H1 (cell line): ENCODE measurements around the gene JMJD1C. TPM values are rescaled to one million over a fixed set of nuclear protein-coding genes. Genes with fewer than 3 reads are reported as not detected.
"Not testable (repeated sequence)": the region's sequence is repeated elsewhere in the genome, so short reads cannot be mapped to it uniquely, and the experiment has no call there.

ENCODE experiments used
- CTCF ChIA-PET: fragments of 300-600 bp; sonication (Branson Sonifier 250); formaldehyde crosslinking; loops from one replicate; lab custom pipeline; 2021; ENCODE audit not compliant: partially characterized antibody; lab: Charles Lee
- POLR2A ChIA-PET: fragments of 300-600 bp; sonication (Branson Sonifier 250); formaldehyde crosslinking; loops from one replicate; lab custom pipeline; 2021; ENCODE audit warnings: inconsistent platforms; ENCODE audit not compliant: partially characterized antibody; lab: Charles Lee
- DNase-seq, 2 experiments: peaks; one replicate each; pipeline versions ENCODE4 v3.0.0 to v3.0.0-alpha.2; 2010 to 2022; ENCODE audit warnings: low spot score in 2 of 2, low read depth in 1 of 2, mixed read lengths in 1 of 2
- FAIRE-seq: peaks from 2 replicates; lab custom pipeline; 2011; peaks lifted over from hg19 to GRCh38; lab: Jason Lieb, UNC
- H2AFZ ChIP-seq: 2 replicates; pipeline ENCODE4 v1.8.1; 2012; ENCODE audit warnings: low read length, inconsistent platforms
- H2AK5ac ChIP-seq: 2 replicates; pipeline ENCODE4 v1.6.1; 2013; ENCODE audit warnings: low read depth, low read length
- H2BK120ac ChIP-seq: replicated peaks from 2 replicates; pipeline ENCODE3; 2013; ENCODE audit warnings: low read depth, low read length, inconsistent platforms
- H2BK12ac ChIP-seq: 2 replicates; pipeline ENCODE4 v1.6.1; 2013; ENCODE audit warnings: low read depth, low read length
- H2BK15ac ChIP-seq: 2 replicates; pipeline ENCODE4 v1.6.1; 2013; ENCODE audit warnings: low read length
- H2BK20ac ChIP-seq: 2 replicates; pipeline ENCODE4 v1.6.1; 2013; ENCODE audit warnings: low read length
- H2BK5ac ChIP-seq: 2 replicates; pipeline ENCODE4 v1.6.1; 2013; ENCODE audit warnings: low read depth, low read length
- H3K14ac ChIP-seq: 2 replicates; pipeline ENCODE4 v1.6.1; 2013; ENCODE audit warnings: inconsistent platforms; ENCODE audit not compliant: insufficient read length
- H3K18ac ChIP-seq: 2 replicates; pipeline ENCODE4 v1.6.1; 2013; ENCODE audit warnings: low read length; ENCODE audit errors: extremely low read depth
- H3K23ac ChIP-seq: 2 replicates; pipeline ENCODE4 v1.6.1; 2013; ENCODE audit warnings: inconsistent platforms; ENCODE audit not compliant: insufficient read length
- H3K23me2 ChIP-seq: 2 replicates; pipeline ENCODE4 v1.6.1; 2013; ENCODE audit warnings: low read depth, low read length
- H3K27ac ChIP-seq: 2 replicates; pipeline ENCODE4 v1.6.1; 2011; ENCODE audit warnings: low read depth, low read length, inconsistent platforms
- H3K27me3 ChIP-seq, 4 experiments: replicated peaks in 1 of 4; 1 replicate in 1 of 4; 2 replicates in 3 of 4; pipeline versions ENCODE4 v1.6.1 to v1.8.1; 2011 to 2013; ENCODE audit warnings: low read length in 3 of 4, mild to moderate bottlenecking in 3 of 4, inconsistent platforms in 2 of 4, mixed read lengths in 2 of 4, moderate library complexity in 1 of 4; ENCODE audit not compliant: control insufficient read depth in 3 of 4, insufficient read depth in 3 of 4; ENCODE audit errors: extremely low read depth in 1 of 4
- H3K36me3 ChIP-seq, 4 experiments: 2 replicates each; pipeline versions ENCODE4 v1.6.1 to v1.8.1; 2011 to 2013; ENCODE audit warnings: mild to moderate bottlenecking in 4 of 4, low read length in 3 of 4, moderate library complexity in 2 of 4, control low read depth in 1 of 4, inconsistent platforms in 1 of 4; ENCODE audit not compliant: insufficient read depth in 4 of 4, control insufficient read depth in 2 of 4
- H3K4ac ChIP-seq: replicated peaks from 2 replicates; pipeline ENCODE3; 2013; ENCODE audit warnings: low read length, low read depth, mixed read lengths, inconsistent platforms; ENCODE audit not compliant: insufficient read length
- H3K4me1 ChIP-seq, 4 experiments: replicated peaks in 1 of 4; 1 replicate in 1 of 4; 2 replicates in 3 of 4; pipeline versions ENCODE4 v1.6.1 to v1.8.1; 2011 to 2013; ENCODE audit warnings: low read length in 3 of 4, inconsistent platforms in 2 of 4, mixed read lengths in 1 of 4; ENCODE audit not compliant: insufficient read depth in 4 of 4, control insufficient read depth in 3 of 4
- H3K4me2 ChIP-seq, 2 experiments: 2 replicates each; pipeline versions ENCODE4 v1.6.1 to v1.8.1; 2011 to 2013; ENCODE audit warnings: low read depth in 2 of 2, low read length in 2 of 2, control low read depth in 1 of 2, inconsistent platforms in 1 of 2, mild to moderate bottlenecking in 1 of 2; ENCODE audit not compliant: insufficient read depth in 1 of 2
- H3K4me3 ChIP-seq, 4 experiments: fragments of 200-600, 300-600 bp in 1 of 4; sonication (generic), shearing (Covaris generic), sonication (Bioruptor Twin) in 1 of 4; 2 replicates each; pipeline versions ENCODE4 v1.5.1 to v1.8.1; 2011 to 2016; ENCODE audit warnings: low read length in 4 of 4, low read depth in 3 of 4, control low read depth in 2 of 4, inconsistent platforms in 2 of 4, mild to moderate bottlenecking in 2 of 4, mixed read lengths in 1 of 4, moderate library complexity in 1 of 4; ENCODE audit not compliant: insufficient read depth in 2 of 4; ENCODE audit errors: extremely low read depth in 1 of 4
- H3K56ac ChIP-seq: replicated peaks from 2 replicates; pipeline ENCODE3; 2013; ENCODE audit warnings: low read depth, mild to moderate bottlenecking, mixed read lengths, low read length, inconsistent platforms; ENCODE audit not compliant: insufficient read length
- H3K79me1 ChIP-seq: 2 replicates; pipeline ENCODE4 v1.6.1; 2013; ENCODE audit warnings: low read depth, low read length, control low read depth
- H3K79me2 ChIP-seq, 2 experiments: 2 replicates each; pipeline versions ENCODE4 v1.6.1 to v1.8.1; 2012 to 2013; ENCODE audit warnings: low read length in 2 of 2, mild to moderate bottlenecking in 2 of 2, inconsistent platforms in 1 of 2; ENCODE audit not compliant: insufficient read depth in 2 of 2, control insufficient read depth in 1 of 2
- H3K9ac ChIP-seq, 4 experiments: replicated peaks in 1 of 4; 1 replicate in 1 of 4; 2 replicates in 3 of 4; pipeline versions ENCODE4 v1.6.1 to v1.8.1; 2011 to 2013; ENCODE audit warnings: low read depth in 3 of 4, low read length in 3 of 4, control low read depth in 2 of 4, mild to moderate bottlenecking in 2 of 4, moderate library complexity in 2 of 4, inconsistent platforms in 1 of 4; ENCODE audit errors: extremely low read depth in 1 of 4
- H3K9me3 ChIP-seq, 2 experiments: 2 replicates each; pipeline versions ENCODE4 v1.6.1 to v1.8.1; 2012 to 2013; ENCODE audit warnings: mild to moderate bottlenecking in 2 of 2, moderate library complexity in 2 of 2, control low read depth in 1 of 2, inconsistent platforms in 1 of 2, low read depth in 1 of 2, low read length in 1 of 2, mixed read lengths in 1 of 2; ENCODE audit not compliant: insufficient read depth in 2 of 2
- H4K20me1 ChIP-seq, 2 experiments: replicated peaks in 1 of 2; 2 replicates each; pipeline versions ENCODE3 to v1.8.1; 2011 to 2013; ENCODE audit warnings: inconsistent platforms in 2 of 2, low read length in 2 of 2, mild to moderate bottlenecking in 1 of 2; ENCODE audit not compliant: insufficient read depth in 2 of 2, control insufficient read depth in 1 of 2
- H4K5ac ChIP-seq: 2 replicates; pipeline ENCODE4 v1.6.1; 2013; ENCODE audit warnings: low read length, low read depth, mixed read lengths, inconsistent platforms; ENCODE audit not compliant: insufficient read length
- H4K8ac ChIP-seq: 2 replicates; pipeline ENCODE4 v1.8.0; 2013; ENCODE audit warnings: mild to moderate bottlenecking, moderate library complexity, low read length, inconsistent platforms; ENCODE audit not compliant: insufficient read depth; ENCODE audit errors: extremely low read depth
- H4K91ac ChIP-seq: replicated peaks from 2 replicates; pipeline ENCODE3; 2013; ENCODE audit warnings: low read length, mixed read lengths, inconsistent platforms; ENCODE audit not compliant: insufficient read length
- BACH1 ChIP-seq: IDR thresholded peaks from 2 replicates; pipeline ENCODE4 v1.6.1; 2012; ENCODE audit warnings: low read length, improper control_type of control experiment
- BRCA1 ChIP-seq: IDR thresholded peaks from 2 replicates; pipeline ENCODE4 v1.6.1; 2012; ENCODE audit warnings: low read depth, low read length, improper control_type of control experiment
- CBX5 ChIP-seq: fragments of 300-800, 300-1000 bp; sonication (generic); IDR thresholded peaks from 2 replicates; pipeline ENCODE4 v1.7.1; 2016; ENCODE audit warnings: antibody characterized with exemption, low read length, low read depth
- CTCF ChIP-seq, 3 experiments: IDR thresholded peaks; 1 replicate in 2 of 3; 2 replicates in 1 of 3; pipeline versions ENCODE4 v1.5.1 to v1.6.1; 2011; ENCODE audit warnings: low read length in 3 of 3, mild to moderate bottlenecking in 3 of 3, inconsistent platforms in 2 of 3, low read depth in 1 of 3, moderate library complexity in 1 of 3; ENCODE audit not compliant: insufficient read depth in 1 of 3; ENCODE audit errors: control extremely low read depth in 1 of 3
- HDAC6 ChIP-seq: IDR thresholded peaks from one replicate; pipeline ENCODE4 v1.7.1; 2012; ENCODE audit warnings: low read depth, mild to moderate bottlenecking, inconsistent platforms, low read length, moderate library complexity
- POLR2AphosphoS5 ChIP-seq: IDR thresholded peaks from 2 replicates; pipeline ENCODE4 v1.6.1; 2011; ENCODE audit warnings: low read depth, low read length
- POU5F1 ChIP-seq: IDR thresholded peaks from 2 replicates; pipeline ENCODE4 v1.6.1; 2011; ENCODE audit warnings: low read depth, mild to moderate bottlenecking, low read length, moderate library complexity
- TCF12 ChIP-seq: IDR thresholded peaks from 2 replicates; pipeline ENCODE4 v1.6.1; 2011; ENCODE audit warnings: low read depth, mild to moderate bottlenecking, low read length
- ZNF274 ChIP-seq: IDR thresholded peaks from 2 replicates; pipeline ENCODE4 v1.7.0; 2012; ENCODE audit warnings: low read length, borderline replicate concordance; ENCODE audit errors: extremely low read depth
- WGBS, 2 experiments: shearing (Covaris generic) in 1 of 2; methylation state at CpG; one replicate each; pipeline versions ENCODE4 v1.1.6 to v1.1.7; 2013 to 2015; ENCODE audit warnings: low lambda C conversion rate in 2 of 2, mixed read lengths in 2 of 2, inconsistent platforms in 1 of 2, low coverage in 1 of 2, missing lambda C conversion rate in 1 of 2; ENCODE audit not compliant: insufficient replicate concordance in 2 of 2, insufficient coverage in 1 of 2, insufficient read length in 1 of 2; ENCODE audit errors: extremely low coverage in 1 of 2, missing lambda C conversion rate in 1 of 2; 5-methylcytosine and 5-hydroxymethylcytosine counted together
- polyA plus RNA-seq, 7 experiments: library from polyadenylated mRNA; depleted of rRNA in 3 of 7; stranded (reverse) in 5 of 7; unstranded in 2 of 7; fragments of >200 nt in 5 of 7; fragments of 200-250 nt in 2 of 7; gene quantifications; 1 replicate in 5 of 7; 2 replicates in 1 of 7; 4 replicates in 1 of 7; pipeline versions ENCODE4 v1.2.1 to v1.2.3, GENCODE V29; 2011 to 2013; ENCODE audit warnings: missing spikeins in 2 of 7, mixed read lengths in 2 of 7
- total RNA-seq: library from RNA; stranded (reverse); fragmentation: NEBNext Ultra II Directional; extraction: Animal tissue kit (Norgen Biotek cat#: 25700); gene quantifications from 2 replicates; pipeline ENCODE4 v1.2.1, GENCODE V29; 2021

The JMJD1C gene
- total and polyA plus RNA-seq, 2 of the 8 experiments (the other 6 are each of a cell fraction or from before 2014, with no cell fraction given): 54.5 to 210 TPM

GRCh38 chr10:63501954-63502353 lies 36.2 kb upstream of the JMJD1C start (continued):
- TF ChIP-seq CTCF (IDR thresholded peaks at IDR 0.05; ENCODE audit: control extremely low read depth in 1 of 3, insufficient read depth in 1 of 3, low read depth in 1 of 3, low read length in 3 of 3) (no peak), POU5F1 (no peak), BACH1 (no peak), TCF12 (no peak), HDAC6 (no peak), POLR2AphosphoS5 (no peak), ZNF274 (no peak), CBX5 (no peak), BRCA1 (no peak)

- CTCF ChIA-PET, DNase-seq, H3K18ac ChIP-seq, H3K4me3 ChIP-seq, H3K14ac ChIP-seq, H4K8ac ChIP-seq, H3K27me3 ChIP-seq, H4K20me1 ChIP-seq, H2BK5ac ChIP-seq, H3K27ac ChIP-seq, H3K9ac ChIP-seq, FAIRE-seq, H3K9me3 ChIP-seq, H3K4me2 ChIP-seq, H2BK20ac ChIP-seq, H3K79me1 ChIP-seq, H2BK12ac ChIP-seq, H2AFZ ChIP-seq, H3K4ac ChIP-seq, H4K91ac ChIP-seq, H2BK15ac ChIP-seq, H3K23me2 ChIP-seq, H2BK120ac ChIP-seq, H3K23ac ChIP-seq, H3K56ac ChIP-seq, H3K36me3 ChIP-seq, H4K5ac ChIP-seq: not testable (repeated sequence)
- peaks cover 0 to 13% (median 11%) of the 10 kb centered on the region in 4 experiments; a peak in 6 of 7 replicates for H3K4me1 ChIP-seq
- H2AK5ac ChIP-seq: peak overlapping the region; percentile 82; the same call in 1 of the 2 replicates
- POLR2A ChIA-PET: interaction anchor here (0.6 to 8.4 kb wide), 2 partner anchors 14 to 169 kb away, joined by 3 to 49 read pairs; no protein-coding TSS in a partner anchor
- WGBS, 2 experiments: 92% methylated on average over 5 of the region's 5 CpGs; no CpG with 5 or more reads in 1 of the 2 experiments
- peaks cover 0 to 85% of the 10 kb centered on the region in 2 experiments; a peak in 2 of 4 replicates for H3K79me2 ChIP-seq
Observed at GRCh38 chr10:63500551-63500950, 34.8 kb upstream of the JMJD1C start.
